HG02840 (cell line): ENCODE data around the gene PLCL2.
"Not testable (repeated sequence)": the region's sequence is repeated elsewhere in the genome, so short reads cannot be mapped to it uniquely, and the experiment has no call there.

Experiments
- ATAC-seq: cut with Tn5 transposase; IDR thresholded peaks from one replicate; pipeline ENCODE4 v1.9.1; 2021; ENCODE audit warnings: mild to moderate bottlenecking, moderate library complexity, moderate number of reproducible peaks; ENCODE audit not compliant: unreplicated experiment, low FRiP score

The PLCL2 gene

GRCh38 chr3:16944356-16944755, 59.6 kb downstream of the PLCL2 start:
- no peak for ATAC-seq

GRCh38 chr3:16945330-16945729, 60.6 kb downstream of the PLCL2 start:
- ATAC-seq, result no peak

GRCh38 chr3:16950282-16950681, 65.5 kb downstream of the PLCL2 start:
- ATAC-seq, result no peak

- no peak for ATAC-seq
These were observed 66.1 kb downstream of the PLCL2 start for GRCh38 chr3:16950845-16951244.

- ATAC-seq, result not testable (repeated sequence)
These were observed 73.1 kb downstream of the PLCL2 start for GRCh38 chr3:16957852-16958251.

- no peak for ATAC-seq
These were observed 75.4 kb downstream of the PLCL2 start for GRCh38 chr3:16960125-16960524.

- ATAC-seq, result no peak
These were observed 77.0 kb downstream of the PLCL2 start for GRCh38 chr3:16961621-16962205.

GRCh38 chr3:16975083-16975482, 90.3 kb downstream of the PLCL2 start:
- ATAC-seq, result no peak

- ATAC-seq, result no peak
These were observed 93.6 kb downstream of the PLCL2 start for GRCh38 chr3:16978234-16978920.

GRCh38 chr3:16978921-16979271, 94.1 kb downstream of the PLCL2 start:
- ATAC-seq, result no peak

- not testable (repeated sequence) for ATAC-seq
These were observed 95.2 kb downstream of the PLCL2 start for GRCh38 chr3:16979769-16980515.

GRCh38 chr3:16980526-16980925, 95.8 kb downstream of the PLCL2 start:
- not testable (repeated sequence) for ATAC-seq

GRCh38 chr3:16982460-16982859, 97.7 kb downstream of the PLCL2 start:
- no peak for ATAC-seq

GRCh38 chr3:16985608-16986007, 100.9 kb downstream of the PLCL2 start:
- no peak for ATAC-seq

- no peak for ATAC-seq
These were observed 102.4 kb downstream of the PLCL2 start for GRCh38 chr3:16987141-16987540.

- no peak for ATAC-seq
These were observed 105.4 kb downstream of the PLCL2 start for GRCh38 chr3:16990163-16990562.

GRCh38 chr3:16992198-16992597, 107.4 kb downstream of the PLCL2 start:
- no peak for ATAC-seq

- no peak for ATAC-seq
These were observed 108.5 kb downstream of the PLCL2 start for GRCh38 chr3:16993227-16993626.

GRCh38 chr3:16994854-16995525, 110.2 kb downstream of the PLCL2 start:
- ATAC-seq, result no peak

GRCh38 chr3:16995601-16996000, 110.8 kb downstream of the PLCL2 start:
- no peak for ATAC-seq

- ATAC-seq, result no peak
These were observed 113.6 kb downstream of the PLCL2 start for GRCh38 chr3:16998236-16998923.
